Amygdala (tissue), 56 donors: ENCODE results near the gene AGAP1.
"Not testable (repeated sequence)": the region's sequence is repeated elsewhere in the genome, so short reads cannot be mapped to it uniquely, and the experiment has no call there.

Experiments
- DNase-seq, 56 donors: peaks; one replicate each; lab custom pipeline; 2025; lab: John Stamatoyannopoulos, UW

The AGAP1 gene

GRCh38 chr2:236133410-236134012 is 639.7 kb downstream of the AGAP1 start:
- DNase-seq, result no peak

DNA sequence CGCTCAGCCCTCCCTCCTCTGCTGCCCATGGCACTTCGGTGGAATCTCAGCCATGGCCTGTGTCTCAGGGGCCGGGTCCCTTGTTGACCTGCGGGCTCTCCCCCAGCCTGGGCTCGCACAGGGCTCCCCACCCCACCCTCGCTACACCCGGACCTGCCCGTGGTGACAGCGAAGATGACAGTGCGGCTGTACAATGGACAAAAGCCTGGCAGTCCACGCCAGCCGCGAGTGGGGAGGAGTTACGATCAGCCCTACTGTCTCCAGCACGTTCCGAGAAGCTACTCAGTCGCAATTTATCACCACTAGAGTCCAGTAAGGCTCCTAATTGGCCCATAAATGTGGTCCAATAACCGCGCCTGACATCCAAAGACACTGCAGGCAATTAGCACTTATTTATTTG is 642.7 kb downstream of the AGAP1 start:
- DNase-seq, result peak in 16 of 56 donors; percentile 6 to 48 (median 28)

DNA sequence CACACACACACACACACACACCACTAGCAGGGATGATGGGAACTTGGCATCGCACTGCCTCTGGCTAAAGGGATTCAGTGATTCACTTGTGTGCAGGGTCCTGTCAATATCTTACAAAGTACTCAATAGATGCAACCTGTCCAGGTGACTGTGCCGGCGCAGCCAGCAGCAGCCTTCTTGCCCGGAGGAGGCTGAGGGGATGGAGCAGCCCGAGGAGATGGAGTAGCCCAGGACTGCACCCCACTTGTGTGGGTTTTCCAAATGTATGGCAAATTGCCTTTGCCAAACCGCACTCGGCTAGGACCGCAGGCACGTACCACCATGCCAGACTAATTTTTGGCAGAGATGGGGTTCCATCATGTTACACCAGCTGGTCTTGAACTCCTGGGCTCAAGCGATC is 643.2 kb downstream of the AGAP1 start:
- DNase-seq, result no peak

DNA sequence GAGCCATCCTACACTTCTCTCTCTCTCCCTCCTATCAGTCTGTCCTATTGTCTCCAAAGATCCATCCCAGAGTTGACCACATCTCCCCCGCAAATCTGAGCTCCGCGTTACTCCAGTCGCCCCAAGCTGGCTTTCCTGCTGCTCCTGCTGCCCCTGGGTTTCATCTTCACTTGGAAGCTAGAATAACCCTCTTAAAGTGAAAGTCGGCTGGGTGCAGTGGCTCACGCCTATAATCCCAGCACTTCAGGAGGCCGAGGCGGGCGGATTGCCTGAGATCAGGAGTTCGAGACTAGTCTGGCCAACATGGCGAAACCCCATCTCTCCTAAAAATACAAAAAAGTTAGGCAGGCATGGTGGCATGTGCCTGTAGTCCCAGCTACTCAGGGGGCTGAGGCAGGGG is 647.8 kb downstream of the AGAP1 start:
- not testable (repeated sequence) for DNase-seq

GRCh38 chr2:236143811-236144210 is 650.0 kb downstream of the AGAP1 start:
- DNase-seq, result no peak

- DNase-seq, result no peak
These were observed 652.6 kb downstream of the AGAP1 start for GRCh38 chr2:236146436-236146835.

DNA sequence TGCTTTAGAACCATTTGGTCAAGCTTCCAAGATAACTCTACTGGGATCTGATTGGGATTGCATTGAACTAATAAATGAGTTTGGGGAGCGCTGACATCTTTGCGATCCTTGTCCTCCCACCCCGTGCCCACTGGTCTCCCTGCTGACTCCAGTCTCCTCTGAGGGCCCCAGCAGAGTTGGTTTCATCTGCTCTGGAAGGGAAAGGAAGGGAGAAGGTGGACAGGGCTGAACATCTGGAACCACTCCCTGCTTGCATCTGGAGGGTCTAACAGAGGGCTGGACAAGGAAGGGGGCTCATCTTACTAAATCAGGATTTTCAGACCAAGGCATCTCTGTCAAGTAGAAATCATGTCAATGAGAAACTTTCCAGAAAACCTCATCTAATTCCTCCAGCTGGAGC is 661.6 kb downstream of the AGAP1 start:
- DNase-seq, result no peak

DNA sequence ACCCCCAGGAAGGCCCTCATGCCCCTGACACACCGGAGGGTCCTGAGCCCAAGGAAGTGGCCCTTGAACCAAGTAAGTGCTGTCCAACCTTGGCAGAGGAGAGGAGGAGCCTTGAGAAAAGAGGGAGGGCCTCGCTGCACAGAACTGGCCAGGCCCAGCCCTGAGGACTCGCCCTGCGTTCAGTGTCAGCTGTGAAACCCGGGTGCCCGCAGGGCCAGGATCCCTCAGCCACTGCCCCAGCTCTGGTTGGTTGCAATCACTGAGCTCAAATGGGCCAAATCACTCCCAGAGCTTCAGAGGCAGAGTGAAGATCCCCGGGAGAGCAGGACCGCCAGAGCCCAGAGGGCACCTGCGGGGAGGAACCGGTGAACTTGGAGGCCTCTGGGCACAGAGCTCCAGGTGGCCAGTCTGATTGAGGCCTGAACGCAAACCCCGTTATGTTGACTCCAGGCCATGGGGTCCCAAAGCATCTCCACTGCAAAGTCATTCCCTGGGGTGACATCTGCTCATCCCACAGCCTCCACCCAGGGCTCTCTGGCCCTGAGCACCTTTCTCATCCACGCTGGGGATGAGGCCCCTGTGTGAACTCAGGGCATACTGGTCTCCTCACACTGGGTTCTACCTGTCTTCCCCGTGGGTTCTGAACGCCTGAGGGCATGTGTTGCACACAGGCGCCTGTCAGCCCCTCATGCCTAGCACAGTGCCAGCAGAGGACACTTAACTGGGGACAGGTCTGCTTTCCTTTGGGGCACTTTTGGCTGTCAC is 662.4 kb downstream of the AGAP1 start:
- DNase-seq, result no peak

DNA sequence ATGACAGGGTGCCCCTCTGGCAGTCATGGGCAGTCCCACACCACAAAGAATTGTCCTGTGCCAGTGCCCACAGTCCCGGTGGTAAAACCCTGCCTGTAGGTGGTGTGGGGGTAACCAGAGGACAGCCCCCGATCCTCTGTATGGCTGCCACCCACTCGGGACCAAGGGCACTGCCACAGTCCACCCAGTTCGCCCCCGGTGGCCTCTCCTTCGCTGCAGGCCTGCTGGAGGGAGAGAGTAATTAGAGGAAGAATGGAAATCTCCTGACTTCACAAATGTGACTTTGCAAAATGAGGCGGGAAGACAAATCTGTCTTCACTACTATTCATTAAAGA is 663.0 kb downstream of the AGAP1 start:
- DNase-seq, result no peak

DNA sequence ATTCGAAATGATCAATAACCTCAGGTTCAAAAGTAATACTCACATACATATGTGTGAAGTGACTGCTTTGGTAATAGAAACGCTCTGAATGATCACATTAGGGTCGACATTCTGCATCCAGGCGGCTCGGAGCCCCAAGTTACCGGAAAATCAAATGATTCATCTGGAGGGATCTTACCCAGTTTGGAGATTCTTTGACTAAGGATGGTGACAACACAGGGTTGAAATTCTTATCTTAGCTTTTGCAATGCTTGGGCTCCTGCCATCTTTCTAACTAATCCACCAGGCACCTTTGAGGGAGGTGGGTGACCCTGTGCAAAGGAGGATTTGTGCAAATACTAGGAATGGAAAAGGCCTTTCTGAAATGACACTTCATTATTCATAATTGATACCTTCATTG is 663.5 kb downstream of the AGAP1 start:
- no peak for DNase-seq

DNA sequence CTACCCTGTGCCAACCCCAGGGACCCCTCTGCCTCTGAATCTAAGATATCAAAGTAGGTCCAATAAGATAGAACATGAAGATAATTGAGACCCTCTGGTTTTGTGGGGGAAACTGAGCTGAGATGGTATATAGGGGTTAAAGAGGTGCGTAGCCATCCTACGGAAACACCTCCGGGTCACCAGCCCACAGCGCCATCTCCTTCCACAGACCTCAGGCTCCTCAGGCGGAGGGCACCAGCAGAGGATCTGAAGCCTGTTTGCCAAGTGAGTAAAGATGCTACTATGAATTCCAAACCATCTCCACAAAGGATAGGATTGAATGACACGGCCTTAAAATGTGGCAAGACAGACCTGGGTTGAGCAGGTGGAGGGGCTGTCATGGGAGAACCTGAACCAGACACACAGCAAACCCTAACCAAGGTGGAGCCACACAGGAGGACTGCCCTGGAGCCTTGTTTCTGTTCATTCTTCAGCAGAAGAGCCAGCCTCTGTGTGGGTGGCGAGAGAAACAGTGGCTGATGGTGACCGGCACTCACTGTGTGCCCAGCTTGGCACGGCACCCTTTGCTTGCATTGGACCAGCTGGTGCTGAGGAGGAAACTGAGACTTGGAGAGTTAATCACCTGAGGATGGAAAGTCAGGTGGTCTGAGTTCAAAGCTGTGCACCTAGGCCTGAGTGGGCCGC is 664.1 kb downstream of the AGAP1 start:
- no peak for DNase-seq

DNA sequence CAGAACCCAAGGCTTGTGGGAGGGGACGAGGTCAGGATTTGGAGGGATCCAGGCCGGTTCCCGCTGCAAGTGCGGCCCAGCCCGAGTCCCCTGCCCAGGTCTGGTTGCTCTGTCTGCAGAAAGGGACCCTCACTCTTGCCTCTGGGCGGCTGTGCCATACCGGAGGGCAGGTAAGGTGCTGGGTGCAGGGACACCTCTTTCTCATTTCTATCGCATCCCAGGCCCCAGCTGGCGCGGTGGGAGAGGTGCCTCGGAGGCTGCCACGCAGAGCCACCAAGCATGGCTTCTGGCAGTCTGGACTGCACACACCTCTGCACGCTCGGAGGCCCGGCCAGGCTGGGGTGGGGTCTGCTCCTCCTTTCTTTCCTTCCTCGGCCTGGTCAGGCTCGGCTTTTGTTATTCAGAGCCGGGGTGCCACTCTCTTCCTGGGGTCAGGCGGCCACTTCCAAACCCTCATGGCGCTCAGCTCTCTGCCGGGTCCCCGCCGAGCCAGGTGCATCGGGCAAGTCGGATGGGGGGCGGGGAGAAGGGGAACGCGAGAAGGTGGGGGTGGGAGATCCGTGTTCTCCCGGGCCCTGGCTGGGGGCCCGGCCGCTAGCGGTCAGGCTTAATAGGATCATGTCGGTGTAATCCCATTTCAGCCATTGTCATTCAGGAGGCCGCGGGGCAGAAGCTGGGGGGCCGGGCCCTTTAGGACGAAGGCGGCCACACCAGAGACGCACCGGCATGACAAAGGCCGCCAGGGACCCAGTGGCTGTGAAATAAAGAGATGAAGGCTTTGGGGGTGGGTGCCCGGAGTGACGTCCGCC is 665.3 kb downstream of the AGAP1 start:
- DNase-seq, result no peak

GRCh38 chr2:236159778-236160170 is 665.9 kb downstream of the AGAP1 start:
- DNase-seq, result no peak

DNA sequence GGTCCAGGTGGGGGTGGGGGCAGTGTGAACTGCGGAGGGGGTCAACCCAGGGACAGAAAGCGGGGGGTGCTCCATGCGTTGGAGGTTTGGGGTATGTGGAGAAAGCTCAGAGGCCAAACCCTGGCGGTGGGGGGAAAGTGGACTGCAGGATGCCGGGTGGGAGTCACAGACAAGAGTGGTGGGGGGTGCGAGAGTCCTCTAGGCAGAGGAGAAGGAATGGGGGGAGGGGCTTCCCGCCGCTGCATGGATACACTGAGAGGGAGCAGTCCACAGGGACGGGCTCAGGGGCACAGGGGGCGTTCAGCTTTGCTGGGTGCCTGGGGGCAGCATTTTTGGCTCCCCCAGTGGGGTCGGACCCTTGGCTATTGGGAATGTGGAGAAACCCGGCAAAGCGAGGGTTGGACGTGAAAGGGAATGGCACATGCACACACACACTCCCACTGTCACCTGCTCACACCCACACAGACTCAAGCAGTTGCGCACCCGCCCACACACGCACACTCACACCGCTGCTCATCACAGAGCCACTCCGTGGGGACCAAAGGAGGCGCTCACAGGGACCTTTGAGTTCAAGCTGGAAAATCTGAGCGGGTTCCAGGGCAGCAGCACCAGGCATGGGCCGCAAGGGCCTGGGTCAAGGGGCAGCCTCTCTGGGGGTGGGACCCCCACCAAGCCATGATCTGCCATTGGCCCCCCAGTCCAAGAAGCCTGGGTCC is 666.7 kb downstream of the AGAP1 start:
- no peak for DNase-seq

DNA sequence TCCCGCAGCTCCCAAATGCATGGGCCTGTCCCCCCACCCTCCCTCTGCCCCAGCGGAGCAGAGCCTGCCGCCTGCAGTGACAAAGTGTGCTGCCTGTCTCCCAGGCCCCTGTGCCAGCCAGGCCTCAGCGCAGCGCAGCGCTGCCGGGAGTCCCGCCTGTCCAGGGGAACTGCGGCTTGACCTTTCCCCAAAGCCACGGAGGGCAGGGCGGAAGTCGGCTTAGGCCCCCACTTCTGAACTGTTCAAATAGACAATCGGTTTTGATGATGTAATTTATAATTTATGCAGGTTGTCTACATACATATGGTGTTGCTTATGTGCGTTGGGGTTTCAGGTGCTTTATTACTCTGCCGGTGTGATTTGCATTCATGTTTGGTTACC is 667.2 kb downstream of the AGAP1 start:
- DNase-seq, result no peak

DNA sequence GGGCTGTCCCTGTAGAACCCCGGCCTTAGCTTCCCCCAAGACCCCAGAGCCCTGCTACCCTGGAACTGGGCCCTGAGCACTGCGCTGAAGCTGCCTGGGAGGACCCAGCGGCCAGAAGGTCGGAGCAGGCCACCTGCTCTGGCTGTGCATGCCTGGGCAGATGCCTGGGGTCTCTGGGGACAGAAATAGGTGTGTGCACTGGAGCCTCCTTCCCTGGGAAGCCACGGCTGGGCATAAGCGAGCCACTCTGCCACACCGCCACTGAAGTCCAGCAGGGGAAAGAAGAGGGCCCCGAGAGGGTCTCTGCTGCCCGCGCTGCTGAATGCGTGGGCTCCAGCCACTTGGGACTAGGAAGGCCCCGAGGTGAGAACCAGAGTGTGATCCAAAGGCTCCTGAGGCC is 667.7 kb downstream of the AGAP1 start:
- no peak for DNase-seq

DNA sequence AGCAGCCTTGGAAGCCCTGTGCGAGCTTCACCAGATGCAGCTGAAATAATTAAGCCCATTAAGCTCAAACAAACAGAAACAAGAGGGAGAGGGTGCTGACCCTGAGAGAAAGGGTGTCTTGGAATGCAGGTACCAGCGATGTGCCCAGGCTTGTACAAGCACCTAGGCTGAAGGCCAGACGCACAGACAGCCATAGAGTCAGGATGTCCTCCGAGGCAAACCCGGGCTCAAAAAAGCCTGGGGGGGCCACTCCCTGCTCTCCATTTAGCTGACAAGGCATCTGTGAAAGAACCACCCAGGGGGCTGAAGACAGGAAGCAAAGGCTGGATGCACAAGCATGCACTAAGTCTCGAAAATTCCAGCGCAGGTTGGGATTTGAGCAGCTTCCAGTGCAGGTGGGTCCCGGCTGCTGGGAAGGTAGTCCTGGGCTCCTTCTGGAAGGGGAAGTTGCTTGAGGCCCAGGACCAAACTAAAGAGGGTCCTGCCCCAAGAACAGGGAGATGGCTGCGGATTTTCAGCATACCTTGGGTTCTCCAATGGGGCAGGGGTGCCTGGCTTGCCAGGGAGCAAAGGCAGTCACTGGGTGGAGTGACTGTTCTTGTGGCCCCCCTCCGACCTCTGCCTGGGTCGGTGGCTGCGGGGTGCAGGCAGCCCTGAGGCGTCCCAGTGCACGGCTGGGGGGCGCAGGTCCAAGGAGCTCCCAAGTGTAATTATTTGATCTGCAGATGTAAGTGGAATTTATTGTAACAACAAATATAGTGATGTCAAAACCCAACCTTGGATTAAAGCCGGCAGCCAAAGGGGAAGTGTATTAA is 668.4 kb downstream of the AGAP1 start:
- no peak for DNase-seq

- DNase-seq, result no peak
These were observed 669.1 kb downstream of the AGAP1 start for GRCh38 chr2:236162882-236163470.

GRCh38 chr2:236163471-236164200 is 669.8 kb downstream of the AGAP1 start:
- DNase-seq, result no peak
